Activated T-helper 2 cell treated with anti-CD3 and anti-CD28 coated beads, Interferon-gamma antibody, Interleukin-2, Interleukin-4, amounts not matched to agents 10 μg/mL and 5 μg/mL and 100 μg/mL, durations not matched to agents 14 hours and 24 hours and 36 hours (primary cell): Measurements from ENCODE around the gene CCR7. TPM values are rescaled to one million over a fixed set of nuclear protein-coding genes. Genes with fewer than 3 reads are reported as not detected.
A peak's percentile ranks its signal among the peaks of the same experiment; 100 is the strongest.

ENCODE experiments used
- DNase-seq: peaks from one replicate; pipeline ENCODE4 v3.0.0; 2021; ENCODE audit warnings: low spot score
- H3K27ac Mint-ChIP-seq: one replicate; pipeline ENCODE4 v1.8.0; 2021; ENCODE audit warnings: mixed read lengths
- H3K27me3 Mint-ChIP-seq: one replicate; pipeline ENCODE4 v1.8.0; 2021; ENCODE audit warnings: low read depth, mixed read lengths
- H3K36me3 Mint-ChIP-seq: one replicate; pipeline ENCODE4 v1.8.0; 2021; ENCODE audit warnings: low read depth, mixed read lengths
- H3K4me1 Mint-ChIP-seq: one replicate; pipeline ENCODE4 v1.8.0; 2021; ENCODE audit warnings: low read depth, mixed read lengths
- H3K4me3 Mint-ChIP-seq: one replicate; pipeline ENCODE4 v1.8.0; 2021; ENCODE audit warnings: low read depth, mild to moderate bottlenecking, moderate library complexity, mixed read lengths
- H3K9me3 Mint-ChIP-seq: one replicate; pipeline ENCODE4 v1.8.0; 2021; ENCODE audit warnings: mixed read lengths
- intact Hi-C: fragments of 100-400 bp; cut with micrococcal nuclease; formaldehyde crosslinking; loops from one replicate; pipeline ENCODE4 v1.15.1; 2023
- total RNA-seq: library from RNA; stranded (reverse); gene quantifications from 2 replicates; pipeline ENCODE4 v1.2.3, GENCODE V29; 2022

Gene CCR7
- total RNA-seq, 1 donor from 2014 or later, result 367 TPM

- intact Hi-C loops, result no loop called here
- H3K9me3 Mint-ChIP-seq, result peaks cover 12% of the 10 kb centered on the region
Measured at GRCh38 chr17:40530531-40530994, 34.7 kb downstream of the CCR7 start.

GRCh38 chr17:40529991-40530390 lies 35.3 kb downstream of the CCR7 start:
- peaks cover 18% of the 10 kb centered on the region for H3K9me3 Mint-ChIP-seq
- DNase-seq, result no peak
- peaks cover 61% of the 10 kb centered on the region for H3K4me1 Mint-ChIP-seq
- peaks cover 26% of the 10 kb centered on the region for H3K36me3 Mint-ChIP-seq
- H3K27ac Mint-ChIP-seq, result peak overlapping the region; percentile 92
- intact Hi-C loops, result no loop called here
- H3K27me3 Mint-ChIP-seq, result no peaks in the 10 kb centered on the region
- no peak overlapping the region for H3K4me3 Mint-ChIP-seq

More at GRCh38 chr17:40530531-40530994, 34.7 kb downstream of the CCR7 start:
- H3K27ac Mint-ChIP-seq, result peak overlapping the region; percentile 92
- H3K4me1 Mint-ChIP-seq, result peaks cover 64% of the 10 kb centered on the region
- H3K27me3 Mint-ChIP-seq, result no peaks in the 10 kb centered on the region
- DNase-seq, result no peak
- H3K4me3 Mint-ChIP-seq, result peak overlapping the region; percentile 30
- peaks cover 20% of the 10 kb centered on the region for H3K36me3 Mint-ChIP-seq

GRCh38 chr17:40528692-40529417 lies 36.4 kb downstream of the CCR7 start:
- H3K4me1 Mint-ChIP-seq, result peaks cover 57% of the 10 kb centered on the region
- no peak overlapping the region for H3K4me3 Mint-ChIP-seq

DNA sequence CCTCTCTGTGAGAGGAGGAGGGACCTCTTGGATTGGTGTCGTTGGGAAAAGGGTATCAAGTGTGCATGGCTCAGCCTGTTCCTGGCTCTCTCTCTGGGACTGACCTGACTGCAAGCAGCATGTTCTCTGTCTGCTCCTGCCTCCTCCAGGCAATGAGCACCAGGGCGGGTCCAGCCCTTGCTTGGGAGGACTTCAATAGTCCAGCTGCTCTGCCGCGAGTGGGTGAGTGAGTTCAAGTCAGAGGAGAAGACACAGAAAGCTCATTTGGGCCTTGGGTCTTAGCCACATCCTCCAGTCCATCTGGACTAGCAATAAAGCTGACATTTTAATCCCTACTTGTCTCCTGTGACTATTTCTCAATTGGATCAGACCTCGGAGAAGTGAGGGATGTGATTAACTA lies 38.6 kb downstream of the CCR7 start:
- intact Hi-C loops, result no loop called here
- H3K27ac Mint-ChIP-seq, result peak overlapping the region; percentile 16
- no peaks in the 10 kb centered on the region for H3K27me3 Mint-ChIP-seq
- H3K36me3 Mint-ChIP-seq, result peaks cover 56% of the 10 kb centered on the region
- no peak overlapping the region for H3K4me3 Mint-ChIP-seq
- DNase-seq, result no peak
- H3K4me1 Mint-ChIP-seq, result peaks cover 49% of the 10 kb centered on the region
- peaks cover 42% of the 10 kb centered on the region for H3K9me3 Mint-ChIP-seq

More at GRCh38 chr17:40528692-40529417, 36.4 kb downstream of the CCR7 start:
- H3K36me3 Mint-ChIP-seq, result peaks cover 37% of the 10 kb centered on the region
- DNase-seq, result no peak
- H3K27ac Mint-ChIP-seq, result peak overlapping the region; percentile 84
- peaks cover 29% of the 10 kb centered on the region for H3K9me3 Mint-ChIP-seq
- intact Hi-C loops, result no loop called here
- H3K27me3 Mint-ChIP-seq, result no peaks in the 10 kb centered on the region

DNA sequence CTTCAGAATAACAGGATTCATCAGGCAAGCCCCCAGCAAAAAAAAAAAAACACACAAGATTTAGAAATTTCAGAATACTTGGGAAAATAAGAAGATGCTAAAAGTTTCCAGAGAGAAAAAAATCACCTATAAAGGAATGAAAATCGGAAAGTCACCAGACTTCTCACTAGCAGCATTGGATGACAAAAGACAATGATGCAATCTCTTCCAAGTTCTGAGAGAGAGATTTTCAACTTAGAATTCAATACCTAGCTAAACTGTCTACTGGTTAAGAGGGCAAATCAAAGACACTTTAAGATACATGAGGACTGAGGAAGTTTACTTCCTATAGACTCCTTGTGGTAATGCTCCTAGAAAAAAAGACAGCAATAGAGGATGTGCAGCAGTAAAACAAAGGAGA lies 40.0 kb downstream of the CCR7 start:
- Mint-ChIP-seq H3K9me3 (peaks cover 42% of the 10 kb centered on the region), H3K36me3 (peaks cover 61% of the 10 kb centered on the region), H3K4me3 (no peak overlapping the region), H3K27ac (no peak overlapping the region), H3K27me3 (no peaks in the 10 kb centered on the region), H3K4me1 (peaks cover 42% of the 10 kb centered on the region)
- intact Hi-C loops, result no loop called here
- DNase-seq, result no peak

DNA sequence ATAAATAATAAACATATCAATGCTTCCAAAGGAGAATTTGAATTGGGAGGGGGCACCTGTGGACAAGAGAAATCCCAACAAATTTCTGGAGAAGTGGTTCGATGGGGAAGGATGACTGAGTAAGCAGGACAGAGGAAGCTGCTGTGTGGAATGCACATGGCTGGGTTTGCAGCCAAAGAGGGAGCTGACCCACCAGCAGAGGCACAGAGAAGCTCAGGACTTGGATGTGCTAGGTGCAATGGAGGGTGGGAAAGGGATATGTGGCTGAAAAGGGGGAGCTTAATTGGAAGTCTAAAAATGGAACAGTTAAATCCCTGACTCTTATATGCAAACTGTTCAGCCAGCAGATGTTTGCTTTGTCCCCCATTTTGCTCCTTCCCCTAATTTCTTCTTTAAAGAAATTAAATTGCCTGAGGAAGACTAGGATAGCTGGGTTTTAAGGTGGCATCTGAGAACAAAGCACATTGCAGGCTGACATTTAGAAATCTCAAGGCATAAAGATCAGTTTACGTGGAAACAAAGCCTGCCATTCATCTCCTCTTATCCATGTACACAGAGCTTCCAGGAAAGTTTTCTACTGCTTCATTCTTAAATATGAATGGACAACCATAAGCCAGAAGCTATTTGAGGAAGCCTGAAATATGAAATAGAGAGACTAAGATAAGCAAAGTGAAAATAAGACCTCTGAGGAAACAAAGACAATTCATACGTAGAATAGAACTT lies 40.9 kb downstream of the CCR7 start:
- Mint-ChIP-seq H3K27ac (no peak overlapping the region), H3K4me1 (peaks cover 43% of the 10 kb centered on the region), H3K4me3 (no peak overlapping the region), H3K9me3 (peaks cover 42% of the 10 kb centered on the region), H3K36me3 (peaks cover 61% of the 10 kb centered on the region), H3K27me3 (no peaks in the 10 kb centered on the region)
- intact Hi-C loops, result no loop called here
- DNase-seq, result no peak

GRCh38 chr17:40522961-40523310 lies 42.3 kb downstream of the CCR7 start:
- intact Hi-C loops, result no loop called here
- H3K4me1 Mint-ChIP-seq, result peaks cover 48% of the 10 kb centered on the region
- no peak for DNase-seq
- no peak overlapping the region for H3K27ac Mint-ChIP-seq
- peaks cover 42% of the 10 kb centered on the region for H3K9me3 Mint-ChIP-seq
- H3K27me3 Mint-ChIP-seq, result no peaks in the 10 kb centered on the region
- no peak overlapping the region for H3K4me3 Mint-ChIP-seq
- H3K36me3 Mint-ChIP-seq, result peaks cover 61% of the 10 kb centered on the region

GRCh38 chr17:40522250-40522960 lies 42.9 kb downstream of the CCR7 start:
- Mint-ChIP-seq H3K36me3 (peaks cover 61% of the 10 kb centered on the region), H3K9me3 (peaks cover 42% of the 10 kb centered on the region), H3K27me3 (no peaks in the 10 kb centered on the region), H3K4me3 (no peak overlapping the region), H3K4me1 (peaks cover 47% of the 10 kb centered on the region), H3K27ac (peak overlapping the region; percentile 31)
- intact Hi-C loops, result no loop called here
- DNase-seq, result no peak

- Mint-ChIP-seq H3K27ac (peak overlapping the region; percentile 31), H3K27me3 (no peaks in the 10 kb centered on the region), H3K36me3 (peaks cover 55% of the 10 kb centered on the region), H3K4me1 (peaks cover 56% of the 10 kb centered on the region), H3K9me3 (peaks cover 34% of the 10 kb centered on the region), H3K4me3 (no peak overlapping the region)
- intact Hi-C loops, result no loop called here
- DNase-seq, result no peak
Measured at GRCh38 chr17:40520991-40521453, 44.2 kb downstream of the CCR7 start.

DNA sequence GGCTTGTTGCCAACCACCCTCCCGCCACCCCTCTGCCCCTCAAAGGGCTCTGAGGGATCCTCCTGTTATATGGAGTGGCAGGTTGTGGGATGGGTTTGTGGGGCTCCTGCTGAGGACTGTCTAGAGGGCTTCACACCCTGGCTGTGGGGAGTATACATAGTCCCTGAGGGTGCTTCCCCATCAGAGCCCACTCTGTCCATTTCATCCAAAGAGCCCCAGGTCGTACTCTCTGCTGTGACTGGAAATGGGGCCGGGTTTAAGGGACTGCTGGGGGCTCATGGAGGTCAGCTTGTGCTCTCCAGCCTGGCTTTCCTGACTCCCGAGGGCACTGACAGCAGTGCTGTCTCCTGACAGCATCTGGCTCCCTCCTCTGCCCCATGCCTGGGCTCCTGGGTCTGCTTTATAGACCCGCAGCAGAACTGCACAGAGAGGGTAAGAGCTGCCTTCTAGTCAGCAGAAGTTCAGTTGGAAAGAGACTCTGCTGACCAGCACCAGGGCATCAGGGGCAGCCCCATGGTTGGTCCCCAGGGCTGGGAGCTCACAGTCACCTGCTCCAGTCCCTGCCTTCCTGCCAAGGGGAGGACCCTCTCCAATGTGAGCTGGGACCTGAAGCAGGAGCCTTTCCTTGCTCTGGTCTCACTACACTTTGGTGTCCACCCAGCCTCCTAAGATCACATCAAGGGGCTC lies 46.0 kb downstream of the CCR7 start:
- peak overlapping the region; percentile 64 for H3K27ac Mint-ChIP-seq
- H3K27me3 Mint-ChIP-seq, result no peaks in the 10 kb centered on the region
- intact Hi-C loops, result loop anchor here (5.0 kb wide), 1 partner anchor 102 kb away; the partner anchor contains the start of gene TOP2A

GRCh38 chr17:40518401-40519088 lies 46.7 kb downstream of the CCR7 start:
- Mint-ChIP-seq H3K27me3 (no peaks in the 10 kb centered on the region), H3K36me3 (peaks cover 33% of the 10 kb centered on the region), H3K27ac (peak overlapping the region; percentile 64), H3K4me1 (peaks cover 74% of the 10 kb centered on the region), H3K4me3 (peak overlapping the region; percentile 55), H3K9me3 (peaks cover 12% of the 10 kb centered on the region)
- intact Hi-C loops, result loop anchor here (5.0 kb wide), 1 partner anchor 101 kb away; the partner anchor contains the start of gene TOP2A
- DNase-seq, result no peak

More for the DNA sequence above, 46.0 kb downstream of the CCR7 start:
- peaks cover 39% of the 10 kb centered on the region for H3K36me3 Mint-ChIP-seq
- H3K9me3 Mint-ChIP-seq, result peaks cover 16% of the 10 kb centered on the region
- no peak for DNase-seq
- H3K4me3 Mint-ChIP-seq, result peak overlapping the region; percentile 35
- peaks cover 71% of the 10 kb centered on the region for H3K4me1 Mint-ChIP-seq
